ENCODE measurements around the gene CDCA5. TPM values are rescaled to one million over a fixed set of nuclear protein-coding genes. Genes with fewer than 3 reads are reported as not detected.

Gene CDCA5
- polyA plus RNA-seq, 1 of the 3 experiments (the other 2 are of a cell fraction), result 16.3 TPM

DNA sequence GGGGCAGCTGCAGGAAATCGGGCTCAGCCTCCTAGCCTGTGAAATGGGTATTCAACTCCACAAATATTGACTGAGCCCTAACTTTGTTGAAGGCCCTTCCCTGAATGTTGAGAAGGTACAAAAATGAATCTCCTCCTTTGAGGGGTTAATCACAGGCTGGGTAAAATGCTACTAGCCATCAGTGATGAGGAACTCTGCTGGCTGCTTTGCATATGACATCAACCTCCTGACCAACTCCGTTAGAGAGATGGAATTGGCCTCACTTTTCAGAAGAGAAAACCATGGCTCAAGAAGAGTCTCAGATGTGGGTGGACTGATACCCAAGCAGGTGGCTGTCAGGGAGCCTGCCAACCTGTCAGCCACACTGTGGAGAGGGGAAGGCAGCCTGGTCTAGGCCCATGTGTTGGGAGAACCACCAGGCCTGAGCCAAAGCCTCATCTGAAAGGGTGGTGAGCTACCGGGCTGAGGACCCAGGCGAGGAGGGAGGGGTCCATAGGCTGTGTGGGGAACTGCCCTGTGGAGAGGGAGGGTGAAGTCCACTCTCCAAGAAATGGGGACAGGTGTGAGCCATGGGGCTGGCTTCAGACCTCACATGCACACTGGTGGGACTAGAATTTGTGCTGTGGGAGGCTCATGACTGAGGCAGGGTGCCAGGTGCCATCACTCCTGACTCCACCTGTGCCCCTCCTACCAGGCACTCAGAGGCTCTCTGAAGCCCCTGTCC is 11.8 kb downstream of the CDCA5 start:
- H3F3A ChIP-seq (replicated peaks; ENCODE audit: insufficient read depth), result peaks cover 2% of the 10 kb centered on the region
- H3K9me2 ChIP-seq, result no peaks in the 10 kb centered on the region
- ChIA-PET CTCF (interaction anchor here (1.3 kb wide), 1 partner anchor 58 kb away, joined by 3 read pairs; the partner anchor contains the start of gene ARL2), POLR2A (no interaction called here)
- H3K9ac ChIP-seq, result no peak overlapping the region
- H3K4me3 ChIP-seq (ENCODE audit: low read depth in 2 of 2, low read length in 1 of 2), result no peak overlapping the region
- H3K79me2 ChIP-seq (ENCODE audit: insufficient read depth), result no peaks in the 10 kb centered on the region
- no peak overlapping the region for H3K4me2 ChIP-seq
- TF ChIP-seq, protein P1, sequence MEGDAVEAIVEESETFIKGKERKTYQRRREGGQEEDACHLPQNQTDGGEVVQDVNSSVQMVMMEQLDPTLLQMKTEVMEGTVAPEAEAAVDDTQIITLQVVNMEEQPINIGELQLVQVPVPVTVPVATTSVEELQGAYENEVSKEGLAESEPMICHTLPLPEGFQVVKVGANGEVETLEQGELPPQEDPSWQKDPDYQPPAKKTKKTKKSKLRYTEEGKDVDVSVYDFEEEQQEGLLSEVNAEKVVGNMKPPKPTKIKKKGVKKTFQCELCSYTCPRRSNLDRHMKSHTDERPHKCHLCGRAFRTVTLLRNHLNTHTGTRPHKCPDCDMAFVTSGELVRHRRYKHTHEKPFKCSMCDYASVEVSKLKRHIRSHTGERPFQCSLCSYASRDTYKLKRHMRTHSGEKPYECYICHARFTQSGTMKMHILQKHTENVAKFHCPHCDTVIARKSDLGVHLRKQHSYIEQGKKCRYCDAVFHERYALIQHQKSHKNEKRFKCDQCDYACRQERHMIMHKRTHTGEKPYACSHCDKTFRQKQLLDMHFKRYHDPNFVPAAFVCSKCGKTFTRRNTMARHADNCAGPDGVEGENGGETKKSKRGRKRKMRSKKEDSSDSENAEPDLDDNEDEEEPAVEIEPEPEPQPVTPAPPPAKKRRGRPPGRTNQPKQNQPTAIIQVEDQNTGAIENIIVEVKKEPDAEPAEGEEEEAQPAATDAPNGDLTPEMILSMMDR (IDR thresholded peaks at IDR 0.05), result no peak
- TF ChIP-seq MEF2A (IDR thresholded peaks at IDR 0.05; ENCODE audit: borderline replicate concordance, low read depth), result no peak
- 68% methylated on average over 2 of the region's 4 CpGs for WGBS (ENCODE audit: low lambda C conversion rate)
- H2AFZ ChIP-seq (ENCODE audit: low read depth), result no peak overlapping the region
- no peaks in the 10 kb centered on the region; the same call in 1 of the 2 replicates for H4K20me1 ChIP-seq (ENCODE audit: insufficient read depth)
- H3K9me3 ChIP-seq, result no peaks in the 10 kb centered on the region
- H3K36me3 ChIP-seq (replicated peaks in 1 of 2; ENCODE audit: control insufficient read depth in 1 of 2, insufficient read depth in 2 of 2, low read length in 1 of 2), result no peaks in the 10 kb centered on the region
- no peaks in the 10 kb centered on the region for H3K27me3 ChIP-seq (ENCODE audit: insufficient read depth)
- no peak overlapping the region for H3K27ac ChIP-seq (ENCODE audit: low read depth in 2 of 2, low read length in 1 of 2)
- no peaks in the 10 kb centered on the region for H3K4me1 ChIP-seq (ENCODE audit: control insufficient read depth in 1 of 2, insufficient read depth in 2 of 2, low read depth in 1 of 2, low read length in 1 of 2)
- DNase-seq, result no peak

DNA sequence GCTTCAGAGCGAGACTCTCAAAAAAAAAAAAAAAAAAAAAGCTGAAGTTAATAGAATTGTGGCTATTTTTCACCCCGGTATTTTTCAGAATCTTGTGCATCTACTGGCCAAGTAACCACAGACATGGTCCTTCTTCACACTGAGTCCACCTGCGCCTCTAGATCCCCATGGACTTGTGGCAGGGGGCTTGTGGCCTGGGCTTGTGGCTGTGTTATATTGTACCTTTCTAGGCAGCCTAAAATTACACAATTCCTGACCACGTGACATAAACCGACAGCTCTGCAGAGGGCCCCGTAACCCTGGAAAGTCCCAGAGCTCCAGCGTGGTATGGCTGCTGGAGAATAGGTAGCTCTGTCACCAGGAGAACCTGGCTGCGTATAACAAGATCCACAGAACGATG is 14.6 kb downstream of the CDCA5 start:
- Histone ChIP-seq H3K36me3 (replicated peaks in 1 of 2; ENCODE audit: control insufficient read depth in 1 of 2, insufficient read depth in 2 of 2, low read length in 1 of 2) (no peaks in the 10 kb centered on the region), H3K4me1 (ENCODE audit: control insufficient read depth in 1 of 2, insufficient read depth in 2 of 2, low read depth in 1 of 2, low read length in 1 of 2) (no peaks in the 10 kb centered on the region; a peak in 1 of 4 replicates), H3K27me3 (ENCODE audit: insufficient read depth) (no peaks in the 10 kb centered on the region), H4K20me1 (ENCODE audit: insufficient read depth) (no peaks in the 10 kb centered on the region), H3K27ac (ENCODE audit: low read depth in 2 of 2, low read length in 1 of 2) (no peak overlapping the region), H3K79me2 (ENCODE audit: insufficient read depth) (no peaks in the 10 kb centered on the region), H3K4me3 (ENCODE audit: low read depth in 2 of 2, low read length in 1 of 2) (no peak overlapping the region), H3F3A (replicated peaks; ENCODE audit: insufficient read depth) (no peaks in the 10 kb centered on the region), H3K9ac (no peak overlapping the region), H3K9me3 (no peaks in the 10 kb centered on the region), H3K4me2 (no peak overlapping the region), H3K9me2 (no peaks in the 10 kb centered on the region), H2AFZ (ENCODE audit: low read depth) (no peak overlapping the region)
- ChIA-PET POLR2A (no interaction called here), CTCF (interaction anchor here (1.1 to 1.8 kb wide), 2 partner anchors 9 to 55 kb away, joined by 3 to 5 read pairs; partner anchors contain the start of gene ARL2)
- no peak for DNase-seq
- 71% methylated on average over 9 of the region's 9 CpGs for WGBS (ENCODE audit: low lambda C conversion rate)
- no peak for TF ChIP-seq EP300 (IDR thresholded peaks at IDR 0.05; ENCODE audit: borderline replicate concordance in 1 of 2, low read depth in 1 of 2, low read length in 1 of 2)
- TF ChIP-seq CHD2 (IDR thresholded peaks at IDR 0.05; ENCODE audit: low read length, partially characterized antibody), result no peak
- TF ChIP-seq FOSL2 (IDR thresholded peaks at IDR 0.05; ENCODE audit: borderline replicate concordance, low read depth), result no peak
- TF ChIP-seq MXI1 (IDR thresholded peaks at IDR 0.05; ENCODE audit: low read depth, low read length), result no peak
- TF ChIP-seq, protein P2, sequence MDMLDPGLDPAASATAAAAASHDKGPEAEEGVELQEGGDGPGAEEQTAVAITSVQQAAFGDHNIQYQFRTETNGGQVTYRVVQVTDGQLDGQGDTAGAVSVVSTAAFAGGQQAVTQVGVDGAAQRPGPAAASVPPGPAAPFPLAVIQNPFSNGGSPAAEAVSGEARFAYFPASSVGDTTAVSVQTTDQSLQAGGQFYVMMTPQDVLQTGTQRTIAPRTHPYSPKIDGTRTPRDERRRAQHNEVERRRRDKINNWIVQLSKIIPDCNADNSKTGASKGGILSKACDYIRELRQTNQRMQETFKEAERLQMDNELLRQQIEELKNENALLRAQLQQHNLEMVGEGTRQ (IDR thresholded peaks at IDR 0.05; ENCODE audit: borderline replicate concordance, low read depth, low read length), result no peak
- TF ChIP-seq GABPA (IDR thresholded peaks at IDR 0.05; ENCODE audit: low read depth), result no peak
- no peak for TF ChIP-seq RAD21 (IDR thresholded peaks at IDR 0.05; ENCODE audit: low read length)
- no peak for TF ChIP-seq TEAD4 (IDR thresholded peaks at IDR 0.05; ENCODE audit: borderline replicate concordance, insufficient read depth)
- TF ChIP-seq, protein P3, sequence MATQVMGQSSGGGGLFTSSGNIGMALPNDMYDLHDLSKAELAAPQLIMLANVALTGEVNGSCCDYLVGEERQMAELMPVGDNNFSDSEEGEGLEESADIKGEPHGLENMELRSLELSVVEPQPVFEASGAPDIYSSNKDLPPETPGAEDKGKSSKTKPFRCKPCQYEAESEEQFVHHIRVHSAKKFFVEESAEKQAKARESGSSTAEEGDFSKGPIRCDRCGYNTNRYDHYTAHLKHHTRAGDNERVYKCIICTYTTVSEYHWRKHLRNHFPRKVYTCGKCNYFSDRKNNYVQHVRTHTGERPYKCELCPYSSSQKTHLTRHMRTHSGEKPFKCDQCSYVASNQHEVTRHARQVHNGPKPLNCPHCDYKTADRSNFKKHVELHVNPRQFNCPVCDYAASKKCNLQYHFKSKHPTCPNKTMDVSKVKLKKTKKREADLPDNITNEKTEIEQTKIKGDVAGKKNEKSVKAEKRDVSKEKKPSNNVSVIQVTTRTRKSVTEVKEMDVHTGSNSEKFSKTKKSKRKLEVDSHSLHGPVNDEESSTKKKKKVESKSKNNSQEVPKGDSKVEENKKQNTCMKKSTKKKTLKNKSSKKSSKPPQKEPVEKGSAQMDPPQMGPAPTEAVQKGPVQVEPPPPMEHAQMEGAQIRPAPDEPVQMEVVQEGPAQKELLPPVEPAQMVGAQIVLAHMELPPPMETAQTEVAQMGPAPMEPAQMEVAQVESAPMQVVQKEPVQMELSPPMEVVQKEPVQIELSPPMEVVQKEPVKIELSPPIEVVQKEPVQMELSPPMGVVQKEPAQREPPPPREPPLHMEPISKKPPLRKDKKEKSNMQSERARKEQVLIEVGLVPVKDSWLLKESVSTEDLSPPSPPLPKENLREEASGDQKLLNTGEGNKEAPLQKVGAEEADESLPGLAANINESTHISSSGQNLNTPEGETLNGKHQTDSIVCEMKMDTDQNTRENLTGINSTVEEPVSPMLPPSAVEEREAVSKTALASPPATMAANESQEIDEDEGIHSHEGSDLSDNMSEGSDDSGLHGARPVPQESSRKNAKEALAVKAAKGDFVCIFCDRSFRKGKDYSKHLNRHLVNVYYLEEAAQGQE (IDR thresholded peaks at IDR 0.05; ENCODE audit: low read depth, low read length), result no peak
- no peak for TF ChIP-seq SMC3 (IDR thresholded peaks at IDR 0.05; ENCODE audit: low read depth, low read length)
- TF ChIP-seq GATA2 (CRISPR knock-in tag; IDR thresholded peaks at IDR 0.05), result no peak
- no peak for TF ChIP-seq FOXJ3 (CRISPR knock-in tag; IDR thresholded peaks at IDR 0.05)
- TF ChIP-seq YY1 (IDR thresholded peaks at IDR 0.05; ENCODE audit: low read depth), result no peak
- TF ChIP-seq SIN3A (IDR thresholded peaks at IDR 0.05; ENCODE audit: borderline replicate concordance, low read depth, low read length), result no peak
- TF ChIP-seq, protein P4, sequence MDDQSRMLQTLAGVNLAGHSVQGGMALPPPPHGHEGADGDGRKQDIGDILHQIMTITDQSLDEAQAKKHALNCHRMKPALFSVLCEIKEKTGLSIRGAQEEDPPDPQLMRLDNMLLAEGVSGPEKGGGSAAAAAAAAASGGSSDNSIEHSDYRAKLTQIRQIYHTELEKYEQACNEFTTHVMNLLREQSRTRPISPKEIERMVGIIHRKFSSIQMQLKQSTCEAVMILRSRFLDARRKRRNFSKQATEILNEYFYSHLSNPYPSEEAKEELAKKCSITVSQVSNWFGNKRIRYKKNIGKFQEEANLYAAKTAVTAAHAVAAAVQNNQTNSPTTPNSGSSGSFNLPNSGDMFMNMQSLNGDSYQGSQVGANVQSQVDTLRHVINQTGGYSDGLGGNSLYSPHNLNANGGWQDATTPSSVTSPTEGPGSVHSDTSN (IDR thresholded peaks at IDR 0.05), result no peak
- no peak for TF ChIP-seq JUND (IDR thresholded peaks at IDR 0.05)
- TF ChIP-seq MEF2A (IDR thresholded peaks at IDR 0.05; ENCODE audit: borderline replicate concordance, low read depth), result no peak

All from SK-N-SH (cell line).